Activated CD4-positive, alpha-beta T cell treated with anti-CD3 and anti-CD28 coated beads, Interleukin-2, amount 10 ng/mL, durations not matched to agents 24 days and 14 days (primary cell): ENCODE results near the gene OSBP2. TPM values are rescaled to one million over a fixed set of nuclear protein-coding genes. Genes with fewer than 3 reads are reported as not detected.

Experiments
- DNase-seq: peaks from one replicate; pipeline ENCODE4 v3.0.0; 2022
- H3K27ac Mint-ChIP-seq: one replicate; pipeline ENCODE4 v1.8.0; 2022; ENCODE audit warnings: mild to moderate bottlenecking, mixed read lengths
- H3K27me3 Mint-ChIP-seq: one replicate; pipeline ENCODE4 v1.8.0; 2022; ENCODE audit warnings: mixed read lengths
- H3K36me3 Mint-ChIP-seq: one replicate; pipeline ENCODE4 v1.8.0; 2022; ENCODE audit warnings: low read depth, mild to moderate bottlenecking, mixed read lengths
- H3K4me1 Mint-ChIP-seq: one replicate; pipeline ENCODE4 v1.8.0; 2021; ENCODE audit warnings: mixed read lengths
- H3K4me3 Mint-ChIP-seq: one replicate; pipeline ENCODE4 v1.8.0; 2022; ENCODE audit warnings: mild to moderate bottlenecking, moderate library complexity, mixed read lengths
- H3K9me3 Mint-ChIP-seq: one replicate; pipeline ENCODE4 v1.8.0; 2021; ENCODE audit warnings: mixed read lengths
- intact Hi-C: fragments of 100-400 bp; cut with micrococcal nuclease; formaldehyde crosslinking; loops from one replicate; pipeline ENCODE4 v1.15.1; 2023
- total RNA-seq: library from RNA; stranded (reverse); gene quantifications from 2 replicates; pipeline ENCODE4 v1.2.3, GENCODE V29; 2022

Gene OSBP2
- total RNA-seq, 1 donor from 2014 or later: 2.6 TPM

DNA sequence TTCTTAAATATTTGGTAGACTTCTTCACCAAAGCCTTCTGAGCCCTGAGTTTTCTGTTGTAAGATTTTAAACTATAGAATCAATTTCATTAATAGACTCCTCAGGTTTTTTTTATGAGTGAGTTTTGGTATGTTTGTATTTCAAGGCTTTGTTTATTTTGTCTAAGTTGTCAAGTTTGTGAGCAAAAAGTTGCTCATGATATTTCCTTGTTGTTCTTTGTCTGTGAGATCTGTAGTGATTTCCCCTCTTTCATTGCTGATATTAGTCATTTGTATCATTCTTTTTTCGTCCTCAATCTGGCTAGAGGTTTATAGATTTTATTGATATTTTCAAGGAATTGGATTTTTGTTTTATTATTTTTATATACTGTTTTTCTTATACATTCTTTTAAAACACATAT is 152.9 kb downstream of the OSBP2 start:
- intact Hi-C loops: no loop called here
- no peaks in the 10 kb centered on the region for H3K36me3 Mint-ChIP-seq
- no peak overlapping the region for H3K27ac Mint-ChIP-seq
- peaks cover 6% of the 10 kb centered on the region for H3K27me3 Mint-ChIP-seq
- H3K4me3 Mint-ChIP-seq: no peak overlapping the region
- DNase-seq: no peak
- peaks cover 2% of the 10 kb centered on the region for H3K9me3 Mint-ChIP-seq
- no peaks in the 10 kb centered on the region for H3K4me1 Mint-ChIP-seq

DNA sequence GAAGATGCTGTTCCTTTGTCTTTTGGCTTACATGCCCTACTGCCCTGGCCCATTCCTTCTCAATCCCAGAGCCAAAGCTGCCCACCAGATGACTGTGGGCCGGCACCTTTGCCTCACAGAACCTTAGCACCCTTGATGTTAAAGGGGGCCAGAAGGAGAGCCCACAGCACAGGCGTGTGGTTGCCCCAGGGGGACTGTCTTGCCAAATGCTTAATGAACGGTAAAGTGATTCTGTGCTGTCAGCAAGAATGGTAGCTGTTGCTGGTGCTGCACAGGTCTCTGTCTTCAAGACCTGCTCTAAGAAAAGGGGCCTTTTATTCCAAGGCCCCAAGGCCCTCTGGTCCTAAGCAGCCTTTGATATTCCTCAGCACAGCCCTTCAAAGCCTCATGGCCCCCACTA is 160.6 kb downstream of the OSBP2 start:
- H3K4me3 Mint-ChIP-seq: no peak overlapping the region
- no peak overlapping the region for H3K27ac Mint-ChIP-seq
- no peaks in the 10 kb centered on the region for H3K27me3 Mint-ChIP-seq
- intact Hi-C loops: no loop called here
- H3K4me1 Mint-ChIP-seq: no peaks in the 10 kb centered on the region
- no peak for DNase-seq
- no peaks in the 10 kb centered on the region for H3K36me3 Mint-ChIP-seq
- H3K9me3 Mint-ChIP-seq: peaks cover 11% of the 10 kb centered on the region

- no peak overlapping the region for H3K27ac Mint-ChIP-seq
- peaks cover 11% of the 10 kb centered on the region for H3K9me3 Mint-ChIP-seq
- H3K27me3 Mint-ChIP-seq: no peaks in the 10 kb centered on the region
- no peak for DNase-seq
- intact Hi-C loops: no loop called here
- H3K36me3 Mint-ChIP-seq: no peaks in the 10 kb centered on the region
- H3K4me1 Mint-ChIP-seq: no peaks in the 10 kb centered on the region
- no peak overlapping the region for H3K4me3 Mint-ChIP-seq
Observed at GRCh38 chr22:30855677-30856518, 161.2 kb downstream of the OSBP2 start.

GRCh38 chr22:30856741-30857502 is 162.2 kb downstream of the OSBP2 start:
- Mint-ChIP-seq H3K4me1 (no peaks in the 10 kb centered on the region), H3K9me3 (peaks cover 11% of the 10 kb centered on the region), H3K27ac (no peak overlapping the region), H3K27me3 (no peaks in the 10 kb centered on the region), H3K36me3 (no peaks in the 10 kb centered on the region), H3K4me3 (no peak overlapping the region)
- no peak for DNase-seq
- intact Hi-C loops: no loop called here

GRCh38 chr22:30857791-30858190 is 163.1 kb downstream of the OSBP2 start:
- no peaks in the 10 kb centered on the region for H3K27me3 Mint-ChIP-seq
- peaks cover 7% of the 10 kb centered on the region for H3K9me3 Mint-ChIP-seq
- H3K27ac Mint-ChIP-seq: no peak overlapping the region
- intact Hi-C loops: no loop called here
- H3K36me3 Mint-ChIP-seq: no peaks in the 10 kb centered on the region
- DNase-seq: no peak
- H3K4me1 Mint-ChIP-seq: no peaks in the 10 kb centered on the region
- H3K4me3 Mint-ChIP-seq: no peak overlapping the region

DNA sequence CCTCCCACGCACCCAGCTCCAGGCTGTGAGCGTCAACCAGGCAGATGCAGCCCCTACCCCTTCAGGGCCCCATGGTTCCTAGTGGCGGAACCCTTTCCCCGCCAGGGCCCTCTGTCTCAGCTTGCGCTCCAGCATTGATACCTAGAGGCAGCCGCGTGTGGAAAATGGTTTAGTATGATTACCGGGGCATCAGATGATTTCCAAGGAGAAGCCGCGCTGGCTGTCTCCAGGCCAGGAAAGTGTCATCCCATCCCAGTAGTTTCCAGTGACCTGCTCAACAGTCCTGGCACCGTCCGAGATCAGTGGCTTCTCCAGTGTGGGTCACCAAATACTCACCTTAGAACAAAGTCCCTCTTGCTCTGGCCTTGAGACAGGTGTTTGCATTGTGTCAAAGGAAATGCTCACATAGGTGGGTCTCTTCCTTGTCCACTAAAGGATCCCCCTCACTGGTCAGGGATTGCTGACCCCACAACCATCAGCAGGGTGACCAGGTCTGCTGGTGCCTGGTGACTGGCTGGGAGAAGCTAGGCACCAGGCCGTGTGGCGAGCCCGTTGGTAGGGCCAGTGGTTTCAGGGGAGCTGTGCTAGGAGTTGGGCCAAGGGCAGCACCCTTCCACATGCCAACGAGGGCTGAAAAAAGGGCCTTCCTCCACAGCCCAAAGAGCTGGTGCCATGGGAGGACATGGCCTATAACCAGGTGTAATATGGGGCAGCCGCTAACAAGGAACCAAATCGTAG is 164.5 kb downstream of the OSBP2 start:
- no peaks in the 10 kb centered on the region for H3K27me3 Mint-ChIP-seq
- H3K4me1 Mint-ChIP-seq: no peaks in the 10 kb centered on the region
- H3K4me3 Mint-ChIP-seq: no peak overlapping the region
- peaks cover 4% of the 10 kb centered on the region for H3K9me3 Mint-ChIP-seq
- H3K27ac Mint-ChIP-seq: no peak overlapping the region
- intact Hi-C loops: no loop called here
- no peaks in the 10 kb centered on the region for H3K36me3 Mint-ChIP-seq
- DNase-seq: no peak

DNA sequence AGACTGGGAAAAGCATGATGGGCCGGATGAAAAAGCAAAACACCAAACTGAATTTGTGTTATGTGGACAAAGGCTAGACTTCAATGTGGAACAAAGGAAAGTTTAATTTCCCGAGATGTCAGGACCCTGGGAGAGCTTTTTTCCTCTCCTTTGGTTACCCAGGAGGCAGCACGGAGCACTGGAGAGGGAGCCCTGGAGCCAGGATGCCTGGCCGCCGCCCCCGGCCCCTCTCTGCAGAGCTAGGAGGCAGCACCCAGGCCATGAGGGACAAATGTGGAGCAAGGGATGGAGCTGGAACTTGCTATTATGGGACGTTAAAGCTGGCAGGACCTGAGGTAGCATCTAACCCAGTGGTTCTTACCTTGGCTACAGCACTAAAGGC is 165.0 kb downstream of the OSBP2 start:
- no peak for DNase-seq
- Mint-ChIP-seq H3K27ac (no peak overlapping the region), H3K27me3 (no peaks in the 10 kb centered on the region), H3K4me3 (no peak overlapping the region), H3K4me1 (no peaks in the 10 kb centered on the region), H3K36me3 (no peaks in the 10 kb centered on the region), H3K9me3 (peaks cover under 1% of the 10 kb centered on the region)
- intact Hi-C loops: no loop called here

DNA sequence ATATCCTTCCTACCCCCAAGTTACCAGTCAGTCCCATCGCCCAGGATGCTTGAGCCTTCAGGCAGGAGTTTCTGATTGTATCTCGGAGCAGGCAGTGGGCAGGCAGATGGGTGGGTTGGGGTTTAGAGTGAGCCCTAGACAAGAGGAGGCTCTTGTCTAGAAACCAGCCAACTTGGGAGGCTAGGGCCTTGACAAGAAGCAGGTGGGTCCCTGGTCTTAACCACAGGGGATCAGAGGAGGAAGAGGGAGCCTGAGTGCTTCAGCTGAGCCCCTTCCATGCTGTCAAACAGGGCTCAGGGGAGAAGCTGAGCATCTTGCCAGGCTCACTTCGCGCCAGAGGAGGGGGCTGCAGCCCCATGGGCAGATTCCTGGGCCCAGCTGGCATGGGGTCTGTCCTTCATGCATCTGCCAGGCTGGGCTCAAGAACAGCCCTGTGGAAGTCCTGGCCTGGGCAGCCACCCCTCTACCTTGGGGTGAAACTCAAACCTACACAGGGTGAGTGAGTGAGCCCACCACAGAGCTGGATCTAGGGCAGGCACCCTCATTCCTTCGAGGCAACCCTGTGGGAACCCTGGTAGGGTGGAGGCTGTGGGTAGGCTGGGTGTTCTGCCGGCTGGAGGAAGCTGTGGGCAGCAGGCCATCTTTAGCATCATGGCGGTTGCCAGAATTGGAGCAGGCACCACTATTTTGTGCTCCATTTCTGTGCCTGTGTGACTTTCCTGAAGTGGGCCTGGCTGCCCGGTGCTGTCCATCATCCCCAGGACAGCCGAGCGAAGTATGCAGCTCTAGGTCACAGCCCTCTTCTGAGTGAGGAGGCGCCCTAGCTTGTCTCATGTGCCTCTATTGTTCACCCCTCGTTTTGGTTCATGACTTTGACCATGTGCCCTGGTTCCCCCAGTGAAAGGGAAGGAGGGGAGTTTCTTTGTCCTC is 165.8 kb downstream of the OSBP2 start:
- no peaks in the 10 kb centered on the region for H3K27me3 Mint-ChIP-seq
- no peak for DNase-seq
- no peaks in the 10 kb centered on the region for H3K36me3 Mint-ChIP-seq
- no peak overlapping the region for H3K27ac Mint-ChIP-seq
- no peaks in the 10 kb centered on the region for H3K9me3 Mint-ChIP-seq
- intact Hi-C loops: no loop called here
- no peaks in the 10 kb centered on the region for H3K4me1 Mint-ChIP-seq
- no peak overlapping the region for H3K4me3 Mint-ChIP-seq

DNA sequence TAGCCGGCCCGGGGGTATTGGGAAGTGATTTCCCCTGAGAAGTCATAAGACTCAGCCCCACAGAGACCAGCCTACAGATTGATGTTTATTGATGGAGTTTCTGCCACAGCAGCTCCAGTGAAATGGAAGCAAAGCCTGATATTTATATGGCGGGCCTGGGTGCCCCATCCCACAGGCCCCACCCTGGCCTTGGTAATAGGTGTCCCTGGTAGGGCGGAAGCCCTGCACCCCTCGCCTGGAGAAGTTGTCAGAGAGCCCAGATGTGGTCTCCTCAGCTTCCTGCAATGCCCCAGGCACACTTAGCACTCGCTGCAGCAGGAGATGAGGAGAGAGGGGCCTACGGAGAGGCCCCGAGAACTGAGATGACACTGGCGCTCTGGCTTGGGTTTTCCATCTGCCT is 166.5 kb downstream of the OSBP2 start:
- no peaks in the 10 kb centered on the region for H3K9me3 Mint-ChIP-seq
- H3K27me3 Mint-ChIP-seq: no peaks in the 10 kb centered on the region
- no peaks in the 10 kb centered on the region for H3K36me3 Mint-ChIP-seq
- H3K4me3 Mint-ChIP-seq: no peak overlapping the region
- no peaks in the 10 kb centered on the region for H3K4me1 Mint-ChIP-seq
- no peak for DNase-seq
- intact Hi-C loops: no loop called here
- H3K27ac Mint-ChIP-seq: no peak overlapping the region

- H3K4me3 Mint-ChIP-seq: no peak overlapping the region
- no peak for DNase-seq
- H3K27me3 Mint-ChIP-seq: no peaks in the 10 kb centered on the region
- H3K27ac Mint-ChIP-seq: no peak overlapping the region
- no peaks in the 10 kb centered on the region for H3K4me1 Mint-ChIP-seq
- no peaks in the 10 kb centered on the region for H3K9me3 Mint-ChIP-seq
- intact Hi-C loops: no loop called here
- no peaks in the 10 kb centered on the region for H3K36me3 Mint-ChIP-seq
Observed at GRCh38 chr22:30861688-30862552, 167.2 kb downstream of the OSBP2 start.

GRCh38 chr22:30863081-30863833 is 168.6 kb downstream of the OSBP2 start:
- Mint-ChIP-seq H3K27ac (no peak overlapping the region), H3K9me3 (no peaks in the 10 kb centered on the region), H3K4me1 (no peaks in the 10 kb centered on the region), H3K4me3 (no peak overlapping the region), H3K36me3 (no peaks in the 10 kb centered on the region), H3K27me3 (no peaks in the 10 kb centered on the region)
- intact Hi-C loops: no loop called here
- no peak for DNase-seq
